ENCODE data around the gene ADI1.

Gene ADI1

DNA sequence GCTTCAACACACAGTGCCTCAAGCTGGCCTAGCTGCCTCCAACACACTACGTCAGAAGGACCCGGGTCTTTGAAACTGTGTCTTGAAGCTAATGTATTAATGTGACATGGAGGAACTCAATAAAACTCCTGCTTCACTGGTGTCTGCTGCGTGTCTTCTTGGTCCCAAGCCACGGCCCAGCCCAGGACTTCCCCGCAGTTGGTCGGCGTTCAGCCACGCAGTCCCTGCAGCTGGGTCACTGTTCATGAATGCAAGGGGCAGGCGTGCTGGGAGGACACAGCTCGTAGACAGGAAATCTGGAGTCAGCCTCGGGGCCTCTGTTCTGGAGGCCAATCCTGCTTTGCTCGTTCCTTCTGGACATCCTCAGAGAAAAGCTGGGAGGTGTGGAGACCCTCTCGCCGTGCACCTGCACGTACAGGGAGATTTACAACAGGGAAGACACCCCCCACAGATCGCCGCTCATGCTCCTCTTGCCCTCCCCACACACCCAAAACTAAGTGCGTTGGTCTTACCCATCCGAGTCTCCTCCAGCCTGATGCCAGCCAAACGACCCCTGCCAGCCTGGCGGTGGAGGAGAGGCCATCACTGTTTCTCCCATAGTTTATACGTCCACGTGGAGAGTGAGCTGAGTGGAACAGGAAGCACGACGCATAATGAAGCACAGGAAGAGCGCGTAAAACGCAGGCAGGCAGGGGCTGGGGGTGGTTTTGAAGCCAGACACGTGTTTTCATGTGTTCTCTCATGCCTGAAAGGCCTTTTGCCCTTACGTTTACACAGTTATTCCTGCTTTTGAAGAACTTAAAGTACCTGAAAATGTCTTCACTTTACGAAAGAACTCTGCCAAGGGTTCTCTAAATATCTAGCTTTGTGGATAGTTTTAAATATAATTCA lies 39.7 kb downstream of the ADI1 start:
- DNase-seq: no peak

GRCh38 chr2:3478846-3479385 lies 40.4 kb downstream of the ADI1 start:
- DNase-seq: no peak

GRCh38 chr2:3476985-3477327 lies 42.4 kb downstream of the ADI1 start:
- DNase-seq: no peak

GRCh38 chr2:3476321-3476984 lies 42.9 kb downstream of the ADI1 start:
- DNase-seq: no peak

GRCh38 chr2:3475771-3476170 lies 43.6 kb downstream of the ADI1 start:
- no peak for DNase-seq

DNA sequence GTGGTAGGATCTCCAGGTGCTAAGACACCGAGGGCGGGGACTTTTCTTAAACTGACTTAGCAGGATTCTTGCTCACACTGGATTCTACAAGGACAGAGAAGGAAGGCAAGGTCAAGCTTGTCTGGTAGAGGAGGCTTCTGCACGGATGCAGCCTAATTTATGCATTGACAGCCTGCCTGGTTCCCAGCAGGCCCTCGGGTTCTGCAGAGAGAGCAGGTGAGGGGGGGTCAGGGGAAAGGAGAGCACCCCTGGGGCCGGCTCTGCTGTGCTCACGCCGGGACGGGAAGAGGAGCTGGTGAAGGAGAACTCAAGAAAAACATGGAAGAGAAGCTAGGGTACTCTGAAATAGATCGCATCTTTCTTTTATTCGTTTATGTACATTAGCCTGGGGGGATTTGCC lies 46.4 kb downstream of the ADI1 start:
- DNase-seq: no peak

- DNase-seq: no peak
These were observed 47.0 kb downstream of the ADI1 start for GRCh38 chr2:3472296-3472695.

DNA sequence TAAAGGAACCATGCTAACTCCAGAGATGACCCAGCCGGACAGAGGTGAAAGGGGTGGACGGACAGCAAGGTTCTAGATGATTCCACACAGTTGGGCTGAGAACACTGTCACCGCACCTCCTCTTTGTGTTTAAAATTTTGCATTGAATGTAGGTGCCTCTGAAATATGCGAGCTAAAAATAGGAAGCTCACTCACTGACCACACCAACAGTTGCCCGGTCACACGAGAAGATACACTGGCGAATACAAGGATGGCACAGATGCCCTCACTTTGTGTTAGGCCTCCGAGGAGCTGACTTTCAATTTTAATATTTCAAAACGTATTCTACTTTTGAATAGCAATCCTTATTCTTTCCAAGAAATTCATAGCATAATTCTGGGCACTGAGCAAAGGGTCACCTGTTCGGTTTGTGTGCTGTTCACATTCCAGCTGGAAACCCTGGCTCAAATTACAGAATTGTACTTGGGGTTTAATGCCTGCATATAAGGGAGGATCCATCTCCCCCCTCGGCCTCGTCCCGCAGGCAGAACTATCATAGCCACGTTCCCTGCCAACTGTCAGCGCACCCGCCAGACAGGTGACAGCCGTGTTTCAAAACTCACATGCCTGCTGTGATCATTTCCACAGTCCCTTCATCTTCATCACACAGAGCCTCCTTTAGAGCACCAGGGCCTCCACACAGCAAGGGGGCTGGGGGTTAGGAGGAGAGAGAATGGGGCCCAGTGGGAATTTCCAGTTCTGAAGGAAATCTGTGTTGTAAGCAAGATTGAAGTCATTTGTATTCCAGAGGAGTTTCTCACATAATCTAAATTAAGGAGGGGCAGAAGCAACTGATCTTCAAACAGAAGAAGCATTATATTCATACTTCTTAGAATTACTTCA lies 48.2 kb downstream of the ADI1 start:
- DNase-seq: no peak

DNA sequence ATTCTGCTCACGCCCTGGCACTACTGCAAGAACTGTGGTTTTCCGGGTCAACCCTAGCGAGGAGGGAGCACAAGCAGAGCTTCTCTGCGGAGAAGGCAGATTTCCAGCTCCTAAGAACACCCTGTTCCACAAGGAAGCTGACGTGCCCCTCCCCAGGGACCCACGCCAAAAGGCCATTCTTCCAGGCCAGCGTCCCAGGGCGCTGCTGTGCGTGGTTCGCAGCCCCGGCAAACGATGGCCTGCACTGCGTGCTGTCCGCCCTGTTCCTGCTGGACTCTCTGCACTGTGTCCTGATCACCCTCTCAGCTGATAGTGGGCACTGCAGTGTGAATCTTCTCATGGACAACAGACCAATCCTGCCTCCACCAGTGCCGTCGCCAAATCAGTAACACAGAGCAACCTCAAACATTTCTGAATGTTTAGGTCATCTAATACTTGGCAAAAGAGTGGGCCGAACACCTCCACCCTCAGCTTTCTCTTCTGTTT lies 49.1 kb downstream of the ADI1 start:
- DNase-seq: no peak

GRCh38 chr2:3469486-3469885 lies 49.8 kb downstream of the ADI1 start:
- DNase-seq: no peak

GRCh38 chr2:3468296-3468988 lies 50.9 kb downstream of the ADI1 start:
- no peak for DNase-seq

- DNase-seq: no peak
These were observed 51.7 kb downstream of the ADI1 start for GRCh38 chr2:3467654-3468053.

GRCh38 chr2:3466966-3467365 lies 52.4 kb downstream of the ADI1 start:
- DNase-seq: no peak

DNA sequence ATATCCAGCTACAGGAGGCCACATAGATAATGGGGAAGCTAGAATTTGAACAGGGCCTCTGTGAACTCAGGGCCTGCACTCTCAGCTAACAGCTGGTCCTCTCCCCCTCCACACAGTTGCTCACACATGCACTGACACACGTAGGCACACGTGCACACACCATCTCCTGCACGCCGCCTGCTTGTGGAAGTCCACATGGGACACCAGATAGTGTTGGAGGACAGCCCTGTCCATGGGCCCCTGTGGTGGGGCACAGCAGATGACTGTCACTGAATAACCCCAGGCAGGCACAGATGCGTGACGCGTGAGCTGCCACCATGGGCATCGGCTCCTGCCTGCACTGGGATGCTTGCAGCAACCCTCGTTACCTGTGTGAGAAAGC lies 52.9 kb downstream of the ADI1 start:
- DNase-seq: no peak

DNA sequence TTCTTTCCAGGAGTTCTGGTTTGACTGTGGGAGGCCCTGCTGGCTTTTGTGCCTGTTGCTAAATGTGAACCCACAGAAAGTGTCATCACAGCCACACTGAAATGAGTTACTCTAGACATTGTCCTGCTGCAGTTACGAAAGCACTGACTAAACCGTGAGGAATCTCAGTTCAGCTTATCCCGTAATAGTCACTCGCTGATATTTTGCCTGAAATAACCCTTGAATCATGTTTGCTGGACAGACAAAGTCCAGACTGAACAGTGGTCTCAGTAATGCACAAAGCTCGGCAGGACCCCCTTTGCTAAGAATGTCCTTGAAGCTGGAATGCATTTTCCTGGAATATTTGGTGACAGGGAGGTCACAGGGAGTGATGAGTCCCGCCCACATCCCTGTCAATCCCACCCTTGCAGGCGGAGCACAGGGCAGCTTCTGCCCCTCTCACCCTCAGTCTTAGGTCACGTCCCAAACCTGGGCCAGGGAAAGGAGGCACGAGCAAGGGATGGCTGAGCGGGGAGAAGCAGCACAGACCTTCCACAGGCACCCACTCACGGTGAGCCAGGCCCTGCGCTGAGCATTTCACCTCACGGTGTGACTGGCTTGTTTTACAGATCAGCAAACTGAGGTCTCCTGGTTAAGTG lies 53.4 kb downstream of the ADI1 start:
- DNase-seq: no peak

DNA sequence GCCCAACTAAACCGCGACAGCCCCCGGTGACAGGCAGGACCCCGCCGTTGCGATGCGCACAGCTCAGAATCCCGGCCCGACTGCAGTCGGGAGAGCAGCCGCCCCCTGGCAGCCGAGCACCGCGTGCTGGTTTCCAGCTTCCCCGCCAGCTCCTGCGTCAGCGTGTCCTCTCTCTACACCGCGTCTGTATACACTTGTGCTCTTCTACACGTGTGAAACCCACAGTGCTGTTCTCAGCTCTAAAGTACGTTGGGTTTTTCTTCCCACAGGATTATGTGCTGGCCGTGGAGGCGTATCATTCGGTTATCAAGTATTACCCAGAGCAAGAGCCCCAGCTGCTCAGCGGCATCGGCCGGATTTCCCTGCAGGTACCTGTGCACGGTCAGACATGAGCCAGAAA lies 54.0 kb downstream of the ADI1 start:
- DNase-seq: no peak

DNA sequence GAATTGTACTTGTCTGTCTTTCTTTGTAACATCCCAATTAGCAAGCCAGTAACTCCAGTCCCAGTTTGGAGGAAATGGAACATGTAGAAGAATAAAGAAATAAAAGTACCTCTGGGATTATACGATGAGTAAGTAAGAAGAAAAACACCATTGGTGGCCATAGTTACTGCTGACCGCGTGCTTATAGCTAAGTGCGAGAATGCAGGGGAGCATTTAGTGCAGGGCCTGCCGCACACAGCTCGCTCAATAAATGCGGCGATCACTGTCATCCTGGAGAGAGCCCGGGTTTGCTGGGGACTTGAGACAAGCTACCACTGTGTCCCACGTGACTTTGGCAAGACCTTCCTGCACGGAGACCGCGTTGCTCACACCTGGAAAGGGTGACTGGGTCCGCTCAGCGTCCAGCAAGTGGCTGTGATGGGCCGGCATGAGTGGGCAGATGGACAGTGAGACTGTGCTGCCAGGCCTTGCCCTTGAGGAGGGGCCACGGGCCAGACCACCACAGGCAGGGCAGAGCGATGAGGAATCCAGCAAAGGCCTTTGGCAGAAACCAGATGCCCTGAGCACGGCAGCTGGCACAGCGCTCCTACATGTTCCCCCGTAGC lies 54.8 kb downstream of the ADI1 start:
- DNase-seq: no peak

DNA sequence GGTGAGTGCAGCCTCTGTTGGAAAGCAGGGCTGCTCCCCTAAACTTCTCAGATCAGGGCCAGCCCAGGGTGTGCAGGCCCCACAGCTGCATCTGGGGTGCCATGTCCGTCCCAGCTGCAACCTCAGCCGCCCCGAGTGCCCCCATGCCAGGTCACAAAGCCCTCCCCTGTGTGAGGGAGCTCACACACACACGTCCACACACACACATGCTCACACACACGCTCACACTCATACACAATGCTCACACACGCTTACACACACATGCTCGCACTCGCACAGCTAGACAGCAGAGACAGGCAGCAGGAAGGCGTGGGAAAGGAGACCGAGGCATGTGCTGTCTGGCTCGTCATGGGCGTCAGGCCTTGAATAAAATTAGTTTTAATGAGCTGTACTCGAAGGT lies 55.4 kb downstream of the ADI1 start:
- no peak for DNase-seq

DNA sequence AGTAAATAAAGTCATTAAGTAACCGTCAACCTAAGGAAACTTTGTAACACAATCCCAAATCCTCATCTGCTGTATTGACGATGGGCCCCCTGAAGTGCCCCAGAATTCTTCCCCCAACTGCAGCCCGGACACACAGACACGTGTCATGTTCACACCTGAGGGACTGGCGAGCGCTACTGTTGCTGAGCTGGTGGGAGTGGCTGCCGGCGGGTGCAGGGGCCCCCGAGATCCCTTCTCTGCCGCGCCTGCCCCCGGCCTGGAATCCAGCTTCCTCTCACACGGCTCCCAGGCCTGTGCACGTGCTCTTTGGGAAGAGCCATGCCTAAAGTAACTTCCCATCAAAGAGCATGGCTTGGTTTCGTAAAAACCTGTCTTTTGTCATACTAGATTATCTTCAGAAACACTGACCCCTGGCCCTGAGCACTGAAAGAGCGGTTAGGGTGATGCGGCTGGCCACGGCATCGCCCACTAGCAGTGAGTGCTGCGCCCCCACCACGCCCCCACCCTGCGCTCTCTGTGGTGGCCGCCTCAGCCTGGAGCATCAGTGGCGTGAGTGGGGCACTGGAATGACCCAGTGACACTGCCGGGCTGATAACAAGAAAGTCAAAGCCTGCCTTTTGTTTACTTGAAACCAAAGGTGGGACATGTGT lies 56.0 kb downstream of the ADI1 start:
- DNase-seq: no peak

DNA sequence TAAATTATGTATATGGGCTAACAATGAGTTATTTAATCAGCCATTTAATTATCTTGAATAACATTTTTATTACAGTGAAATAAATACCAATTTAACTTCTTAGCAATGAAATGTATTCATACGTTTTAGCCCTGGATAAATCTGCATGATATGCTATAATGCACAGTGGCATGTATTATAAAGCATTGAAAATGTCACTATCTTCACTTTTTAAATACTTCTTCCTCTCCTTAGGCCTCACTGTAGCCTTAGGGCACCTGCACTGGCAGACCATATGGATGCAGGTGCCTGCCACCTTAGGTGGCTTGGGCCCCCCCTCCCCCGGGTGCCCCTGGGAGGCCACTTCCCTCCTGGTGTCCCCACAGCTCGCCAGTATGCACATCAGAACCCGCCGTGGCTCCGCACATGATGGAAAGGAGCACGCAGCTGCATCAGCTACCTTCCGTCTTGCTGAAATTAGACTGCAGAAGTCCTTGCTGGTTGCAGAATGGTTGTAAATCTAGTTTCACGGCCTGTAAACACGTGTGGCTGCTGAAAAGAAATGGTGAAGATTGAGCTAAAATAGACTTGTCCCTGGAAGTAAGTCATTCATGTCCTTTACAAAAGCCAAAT lies 56.7 kb downstream of the ADI1 start:
- no peak for DNase-seq
